HG02571 (cell line): ENCODE results near the gene ADH6.
"Not testable (repeated sequence)": the region's sequence is repeated elsewhere in the genome, so short reads cannot be mapped to it uniquely, and the experiment has no call there.

Experiments
- ATAC-seq: cut with Tn5 transposase; IDR thresholded peaks from one replicate; pipeline ENCODE4 v1.9.1; 2021; ENCODE audit warnings: mild to moderate bottlenecking, moderate library complexity; ENCODE audit not compliant: unreplicated experiment

Gene ADH6

GRCh38 chr4:99219072-99219471 is at the start of gene ADH6:
TSS of gene ADH6 (minus strand) at chr4:99219246. CDS start at chr4:99219152, 94 bp downstream.
- ATAC-seq: no peak

- no peak for ATAC-seq
These were observed 45.9 kb upstream of the ADH6 start for GRCh38 chr4:99264927-99265326.

DNA sequence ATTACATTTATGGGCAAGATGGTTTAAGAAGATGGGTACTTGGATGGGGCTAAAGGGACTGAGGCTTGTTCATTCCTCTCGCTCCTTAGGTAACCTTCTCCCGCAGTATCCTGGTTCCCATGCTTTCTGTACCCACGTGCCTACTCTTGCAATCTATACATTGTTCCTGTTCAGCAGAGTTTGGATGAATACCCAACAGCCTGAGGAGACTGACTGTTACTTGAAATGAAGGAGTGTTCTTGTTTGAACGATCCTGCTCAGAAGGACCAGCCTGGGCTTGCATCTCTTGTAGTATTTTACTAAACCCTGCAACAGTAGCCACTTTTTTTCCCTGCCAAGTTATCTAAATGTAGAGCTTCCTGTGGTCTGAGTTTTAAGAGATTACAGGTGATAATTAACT is 33.7 kb upstream of the ADH6 start:
- no peak for ATAC-seq

DNA sequence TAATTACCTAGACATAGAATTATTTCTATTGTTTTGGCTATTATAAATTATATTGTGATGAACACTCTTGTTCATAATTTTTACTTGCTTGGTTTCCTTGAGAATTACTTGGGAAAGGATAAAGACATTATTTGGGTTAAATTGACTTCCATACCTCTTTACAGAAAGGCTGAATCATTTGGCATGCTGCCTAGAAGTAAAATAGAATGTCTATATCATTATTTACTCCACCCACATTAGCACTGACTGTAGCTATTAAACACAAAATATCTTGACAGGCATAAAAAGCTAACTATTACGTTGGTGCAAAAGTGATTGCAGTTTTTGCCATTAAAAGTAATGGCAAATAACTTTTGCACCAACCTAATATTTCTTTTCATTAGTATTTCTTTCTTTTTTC is 29.7 kb upstream of the ADH6 start:
- no peak for ATAC-seq

DNA sequence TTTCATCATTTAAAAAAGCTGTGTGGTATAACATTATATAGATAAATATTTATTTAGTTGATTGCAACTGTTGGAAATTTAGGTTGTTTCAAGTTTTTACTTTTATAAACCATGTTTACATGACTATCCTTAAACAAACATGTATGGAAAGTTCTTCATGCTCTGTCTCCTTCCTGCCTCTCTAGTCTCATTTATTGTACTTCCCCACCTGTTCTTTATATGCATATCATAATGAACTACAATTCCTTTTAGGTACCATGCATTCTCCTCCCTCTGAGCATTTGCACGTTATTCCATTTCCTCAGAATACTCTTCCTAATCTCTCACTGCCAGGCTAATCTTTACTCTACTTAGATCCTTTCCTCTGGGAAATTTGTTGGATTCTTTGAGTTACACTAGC is 16.9 kb upstream of the ADH6 start:
- no peak for ATAC-seq

GRCh38 chr4:99234331-99235010 is 15.4 kb upstream of the ADH6 start:
- no peak for ATAC-seq

DNA sequence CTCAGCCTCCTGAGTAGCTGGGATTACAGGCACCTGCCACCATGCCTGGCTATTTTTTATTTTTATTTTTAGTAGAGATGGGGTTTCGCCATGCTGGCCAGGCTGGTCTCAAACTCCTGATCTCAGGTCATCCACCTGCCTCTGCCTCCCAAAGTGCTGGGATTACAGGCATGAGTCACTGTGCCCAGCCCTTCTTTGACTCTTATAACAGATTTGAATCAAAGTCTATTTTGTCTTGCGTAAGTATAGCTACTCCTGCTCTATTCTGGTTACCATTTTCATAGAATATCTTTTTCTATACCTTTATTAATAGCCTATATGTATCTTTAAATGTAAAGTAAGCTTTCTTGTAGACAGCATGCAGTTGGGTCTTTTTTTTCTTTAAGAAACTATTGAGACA is 14.4 kb upstream of the ADH6 start:
- ATAC-seq: not testable (repeated sequence)

DNA sequence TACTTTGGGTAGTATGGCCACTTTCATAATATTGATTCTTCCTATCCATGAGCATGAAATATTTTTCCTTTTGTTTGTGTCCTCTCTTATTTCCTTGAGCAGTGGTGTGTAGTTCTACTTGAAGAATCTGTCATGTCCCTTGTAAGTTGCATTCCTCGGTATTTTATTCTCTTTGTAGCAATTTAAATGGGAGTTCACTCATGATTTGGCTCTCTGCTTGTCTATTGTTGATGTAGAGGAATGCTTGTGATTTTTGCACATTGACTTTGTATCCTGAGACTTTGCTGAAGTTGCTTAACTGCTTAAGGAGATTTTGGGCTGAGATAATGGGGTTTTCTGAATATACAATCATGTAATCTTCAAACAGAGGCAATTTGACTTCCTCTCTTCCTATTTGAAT is 9.7 kb upstream of the ADH6 start:
- not testable (repeated sequence) for ATAC-seq

- not testable (repeated sequence) for ATAC-seq
These were observed 8.6 kb upstream of the ADH6 start for GRCh38 chr4:99227646-99228045.

GRCh38 chr4:99221980-99222379 is 2.9 kb upstream of the ADH6 start:
- ATAC-seq: no peak

DNA sequence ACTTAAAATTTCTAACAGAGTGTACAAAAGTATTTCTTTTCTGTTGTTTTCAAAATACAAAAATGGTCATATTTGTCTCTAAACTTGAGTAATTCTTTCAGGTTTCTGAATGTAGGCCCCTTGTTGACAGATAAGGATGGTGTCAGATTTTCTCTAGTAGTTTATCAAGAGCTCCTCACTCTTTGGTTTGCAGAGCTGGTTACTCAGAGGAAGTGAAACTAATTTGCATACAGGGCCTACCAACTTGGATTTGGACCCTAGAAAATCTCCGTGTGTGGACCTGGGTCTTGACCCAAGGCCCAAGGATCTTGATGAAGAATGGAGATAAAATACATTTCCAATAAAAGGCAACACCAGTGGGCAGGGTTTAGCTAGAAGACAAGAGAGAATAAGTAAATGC is 433 bp upstream of the ADH6 start:
- no peak for ATAC-seq

DNA sequence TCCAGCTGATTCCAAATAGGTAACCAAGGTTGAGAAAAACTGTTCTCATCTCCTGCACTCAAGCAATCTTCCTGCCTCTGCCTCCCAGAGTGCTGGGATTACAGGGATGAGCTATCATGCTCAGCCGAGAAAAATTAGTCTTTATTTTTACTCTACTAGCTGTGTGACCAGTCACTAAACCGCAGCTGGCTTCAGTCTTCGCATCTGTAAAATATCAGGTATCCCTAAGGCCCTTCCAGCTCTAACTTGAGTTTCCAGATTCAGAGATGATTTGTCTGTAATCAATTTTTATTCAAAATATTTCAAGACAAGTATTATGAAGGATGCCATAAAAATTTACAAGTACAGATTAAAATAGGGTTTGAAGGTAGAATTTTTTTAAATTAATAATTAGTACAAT is 3.5 kb downstream of the ADH6 start:
- ATAC-seq: no peak

DNA sequence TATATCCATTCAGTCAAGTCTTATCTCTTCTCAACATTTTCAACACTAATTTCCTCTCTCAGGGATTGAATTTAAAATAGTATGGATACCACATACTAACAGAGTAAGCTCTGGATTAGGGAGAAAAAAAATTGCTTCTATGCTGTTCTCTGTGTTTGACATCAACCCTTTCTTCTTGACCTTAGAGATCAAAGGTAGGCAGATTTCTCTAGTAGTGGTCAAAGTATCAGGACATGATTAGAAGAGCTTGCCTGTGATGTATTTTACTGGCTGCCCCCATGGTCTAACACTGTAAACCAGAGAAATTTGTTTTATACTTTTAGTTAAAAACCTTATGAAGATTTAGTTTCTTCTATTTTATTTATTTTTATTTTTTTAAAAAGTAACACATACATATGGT is 8.3 kb downstream of the ADH6 start:
- no peak for ATAC-seq

- no peak for ATAC-seq
These were observed 9.4 kb downstream of the ADH6 start for GRCh38 chr4:99209671-99210070.

GRCh38 chr4:99208719-99209075 is 10.3 kb downstream of the ADH6 start:
- no peak for ATAC-seq

DNA sequence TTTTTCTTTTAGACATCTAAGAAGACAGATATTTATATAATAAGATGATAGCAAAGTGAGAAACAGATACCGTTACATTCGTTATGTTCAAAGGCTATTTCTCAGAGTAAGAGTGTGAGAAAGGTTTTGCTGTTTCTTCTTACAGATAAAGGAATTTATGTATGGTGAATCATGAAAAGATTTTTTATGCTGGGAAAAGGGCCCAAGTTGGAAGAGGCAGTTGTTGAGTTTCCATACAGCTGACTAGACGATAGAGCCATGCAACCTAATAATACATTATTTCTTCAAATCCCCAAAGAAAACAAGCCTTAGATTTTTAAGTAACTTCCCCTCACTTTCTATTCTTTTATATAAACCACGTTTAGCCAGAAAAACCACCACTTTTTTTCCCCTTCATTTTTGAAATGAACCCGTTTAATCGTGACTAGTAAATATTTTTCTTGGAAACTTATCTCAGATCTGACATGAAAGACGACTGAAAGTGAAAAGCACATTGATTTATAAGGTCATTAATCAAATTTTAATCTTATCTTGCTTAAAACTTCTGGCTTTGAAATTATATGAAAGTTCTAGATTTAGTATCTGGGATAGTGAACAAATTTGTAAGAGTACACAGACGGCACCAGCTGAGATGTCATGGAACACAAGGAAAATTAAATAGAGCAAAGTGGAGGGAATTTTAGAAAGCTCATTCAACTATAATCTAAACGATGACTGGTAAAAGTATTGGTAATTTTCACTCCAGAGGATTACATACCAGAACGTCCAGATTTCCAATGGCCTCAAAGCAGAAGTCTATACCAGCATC is 10.9 kb downstream of the ADH6 start:
- no peak for ATAC-seq

DNA sequence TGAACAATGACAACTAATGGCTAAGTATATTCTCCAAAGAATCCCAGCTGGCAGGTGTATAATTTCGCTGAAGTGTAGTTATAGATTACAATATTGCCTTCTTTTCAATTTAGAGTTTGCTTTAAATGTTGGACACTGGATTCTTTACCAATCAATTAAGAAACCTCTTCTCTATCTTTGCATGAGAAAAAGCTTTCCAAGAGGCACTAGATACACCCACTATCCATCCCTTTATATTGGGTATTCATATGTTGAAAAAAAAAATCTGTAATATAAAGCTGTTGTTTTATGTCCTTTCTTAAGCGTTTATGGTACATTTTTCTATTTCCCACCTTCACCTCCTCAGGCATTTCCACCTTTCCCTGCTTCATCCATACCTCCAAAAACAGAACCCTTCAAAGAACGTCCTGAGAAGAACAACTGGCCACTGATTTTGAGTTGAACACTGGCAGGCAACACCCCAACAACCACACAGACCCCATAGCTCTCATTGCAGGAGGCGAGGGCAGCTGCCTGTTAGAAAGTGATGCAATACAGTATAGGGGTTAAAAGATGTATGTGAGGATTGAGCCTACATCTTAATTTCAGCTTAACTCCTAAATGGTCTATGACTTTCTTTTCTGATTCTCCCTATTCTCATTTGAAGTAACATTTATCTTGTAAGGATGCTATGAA is 11.8 kb downstream of the ADH6 start:
- no peak for ATAC-seq

GRCh38 chr4:99205153-99205979 is 13.7 kb downstream of the ADH6 start:
- no peak for ATAC-seq

DNA sequence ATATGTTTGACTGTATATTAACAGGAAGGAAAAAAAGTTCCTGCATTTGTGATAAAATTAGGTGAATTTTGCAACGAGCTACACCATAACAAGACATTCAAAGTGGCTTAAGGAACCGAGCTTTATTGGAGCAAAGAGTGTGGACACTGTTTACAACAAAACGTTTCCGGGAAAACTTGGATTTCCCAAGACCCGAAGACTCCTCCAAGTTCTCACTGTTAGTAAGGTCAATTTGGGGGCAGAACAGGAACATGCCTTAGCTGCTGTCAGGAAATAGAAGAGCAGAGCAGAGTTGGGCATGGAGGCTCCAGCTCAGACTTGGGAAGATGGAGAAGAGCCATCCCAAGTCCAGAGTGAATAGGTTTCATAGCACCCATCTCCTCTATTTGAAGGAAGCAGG is 16.5 kb downstream of the ADH6 start:
- ATAC-seq: no peak

GRCh38 chr4:99202094-99202493 is 17.0 kb downstream of the ADH6 start:
- no peak for ATAC-seq

DNA sequence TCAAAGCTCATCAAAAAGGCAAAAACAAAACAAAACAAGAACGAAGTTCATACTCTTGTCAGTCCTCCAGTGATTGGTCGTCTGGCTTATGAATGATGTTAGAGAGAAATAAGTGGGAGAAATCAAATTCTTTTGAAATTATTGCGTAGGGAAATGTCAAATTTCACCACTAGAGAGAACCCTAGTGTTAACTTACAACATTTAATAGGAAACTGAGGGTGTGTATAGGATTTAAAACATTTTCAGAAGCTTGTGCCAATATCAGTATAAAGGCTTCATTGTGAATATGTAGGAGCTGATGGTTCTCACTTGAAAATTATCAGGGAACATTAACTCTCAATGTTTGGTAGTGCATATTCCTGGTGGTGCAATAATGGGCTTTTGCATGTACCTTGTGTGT is 17.4 kb downstream of the ADH6 start:
- no peak for ATAC-seq
